Hepatocyte (in vitro differentiated cells): ENCODE measurements around the gene SH3GL3. TPM values are rescaled to one million over a fixed set of nuclear protein-coding genes. Genes with fewer than 3 reads are reported as not detected.
A peak's percentile ranks its signal among the peaks of the same experiment; 100 is the strongest.

ENCODE experiments used
- DNase-seq: peaks from one replicate; pipeline ENCODE4 v3.0.0-alpha.2; 2016; ENCODE audit warnings: low spot score
- H2AFZ ChIP-seq: fragments of 200-600 bp; sonication (generic); 2 replicates; pipeline ENCODE4 v1.6.0; 2016; ENCODE audit warnings: antibody characterized with exemption, mild to moderate bottlenecking
- H3K27ac ChIP-seq: fragments of 200-600 bp; sonication (generic); 2 replicates; pipeline ENCODE4 v1.5.1; 2016; ENCODE audit warnings: mild to moderate bottlenecking
- H3K27me3 ChIP-seq: fragments of 200-600 bp; sonication (generic); 2 replicates; pipeline ENCODE4 v1.6.1; 2016
- H3K36me3 ChIP-seq: fragments of 200-600 bp; sonication (generic); replicated peaks from 2 replicates; pipeline ENCODE4 v1.5.1; 2016; ENCODE audit warnings: low read depth; ENCODE audit not compliant: insufficient read depth
- H3K4me1 ChIP-seq: fragments of 200-600 bp; sonication (generic); 2 replicates; pipeline ENCODE4 v1.5.1; 2016; ENCODE audit warnings: mild to moderate bottlenecking, moderate library complexity; ENCODE audit not compliant: insufficient read depth
- H3K4me2 ChIP-seq: fragments of 200-600 bp; sonication (generic); 2 replicates; pipeline ENCODE4 v1.6.0; 2016
- H3K4me3 ChIP-seq: fragments of 200-600 bp; sonication (generic); 2 replicates; pipeline ENCODE4 v1.5.1; 2016; ENCODE audit warnings: mild to moderate bottlenecking
- H3K79me2 ChIP-seq: fragments of 200-600 bp; sonication (generic); 2 replicates; pipeline ENCODE4 v1.6.0; 2017; ENCODE audit warnings: mild to moderate bottlenecking
- H3K9me2 ChIP-seq: fragments of 200-600 bp; sonication (generic); replicated peaks from 2 replicates; pipeline ENCODE4 v1.6.0; 2017; ENCODE audit warnings: mild to moderate bottlenecking; ENCODE audit not compliant: insufficient read depth
- H3K9me3 ChIP-seq: fragments of 200-600 bp; sonication (generic); 2 replicates; pipeline ENCODE4 v1.5.1; 2016; ENCODE audit warnings: low read depth, mild to moderate bottlenecking
- H4K20me1 ChIP-seq: fragments of 200-600 bp; sonication (generic); 2 replicates; pipeline ENCODE4 v1.6.0; 2016; ENCODE audit warnings: mild to moderate bottlenecking; ENCODE audit not compliant: insufficient read depth, poor library complexity, severe bottlenecking
- EZH2 ChIP-seq: fragments of 200-600 bp; sonication (generic); IDR thresholded peaks from 2 replicates; pipeline ENCODE4 v1.6.1; 2016; ENCODE audit warnings: antibody characterized with exemption, mild to moderate bottlenecking, borderline replicate concordance
- EZH2phosphoT487 ChIP-seq: fragments of 200-600 bp; sonication (generic); IDR thresholded peaks from one replicate; pipeline ENCODE4 v1.6.1; 2018; ENCODE audit warnings: antibody characterized with exemption, mild to moderate bottlenecking, low read depth, moderate library complexity; ENCODE audit not compliant: unreplicated experiment, severe bottlenecking
- WGBS: methylation state at CpG from one replicate; pipeline ENCODE4 v1.1.6; 2016; ENCODE audit warnings: low lambda C conversion rate; ENCODE audit errors: missing lambda C conversion rate; 5-methylcytosine and 5-hydroxymethylcytosine counted together
- polyA plus RNA-seq: library from polyadenylated mRNA; unstranded; fragments of >200 nt; fragmentation: Nextera tagmentation; extraction: Ambion mirVana; gene quantifications from 2 replicates; pipeline ENCODE4 v1.2.1, GENCODE V29; 2016
- total RNA-seq: library from RNA; depleted of rRNA; stranded (reverse); fragments of >200 nt; gene quantifications from 2 replicates; pipeline ENCODE4 v1.2.3, GENCODE V29; 2014
- TF ChIP-seq, protein P1 (sequence below): fragments of 200-600 bp; sonication (generic); IDR thresholded peaks from 2 replicates; pipeline ENCODE4 v1.5.1; 2016; ENCODE audit warnings: antibody characterized with exemption, mild to moderate bottlenecking; ENCODE audit not compliant: poor library complexity

SH3GL3 gene
- total and polyA plus RNA-seq, 2 experiments from 2014 or later, result 11.1 to 13.9 TPM

DNA sequence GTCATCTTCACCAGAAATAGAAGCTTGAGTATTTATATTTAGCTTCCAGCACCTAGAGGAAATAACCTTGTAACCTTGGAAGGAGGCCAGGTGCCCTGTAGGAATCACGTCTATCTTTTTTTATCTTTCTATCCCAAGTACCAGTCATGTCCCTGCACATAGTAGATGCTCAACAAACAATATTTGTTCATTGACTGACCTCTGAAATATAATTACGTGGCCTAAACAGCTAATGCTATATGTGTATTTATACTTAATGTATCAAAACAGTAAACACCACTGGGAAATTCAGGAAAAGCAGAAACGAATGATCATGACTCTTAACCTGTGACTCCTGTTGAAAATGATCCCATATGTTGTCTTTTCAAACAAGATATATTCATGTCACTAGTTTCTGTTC lies 108.9 kb downstream of the SH3GL3 start:
- 73% methylated on average over 3 of the region's 3 CpGs for WGBS
- no peaks in the 10 kb centered on the region for H3K4me1 ChIP-seq
- H4K20me1 ChIP-seq, result no peaks in the 10 kb centered on the region
- no peak overlapping the region for H3K4me3 ChIP-seq
- no peak overlapping the region for H3K4me2 ChIP-seq
- no peaks in the 10 kb centered on the region for H3K27me3 ChIP-seq
- H3K9me3 ChIP-seq, result no peaks in the 10 kb centered on the region
- no peaks in the 10 kb centered on the region for H3K36me3 ChIP-seq
- no peak for DNase-seq
- H3K79me2 ChIP-seq, result no peaks in the 10 kb centered on the region
- no peaks in the 10 kb centered on the region for H3K9me2 ChIP-seq
- H3K27ac ChIP-seq, result no peak overlapping the region
- no peak overlapping the region for H2AFZ ChIP-seq
- TF ChIP-seq EZH2 (no peak), EZH2phosphoT487 (no peak)

DNA sequence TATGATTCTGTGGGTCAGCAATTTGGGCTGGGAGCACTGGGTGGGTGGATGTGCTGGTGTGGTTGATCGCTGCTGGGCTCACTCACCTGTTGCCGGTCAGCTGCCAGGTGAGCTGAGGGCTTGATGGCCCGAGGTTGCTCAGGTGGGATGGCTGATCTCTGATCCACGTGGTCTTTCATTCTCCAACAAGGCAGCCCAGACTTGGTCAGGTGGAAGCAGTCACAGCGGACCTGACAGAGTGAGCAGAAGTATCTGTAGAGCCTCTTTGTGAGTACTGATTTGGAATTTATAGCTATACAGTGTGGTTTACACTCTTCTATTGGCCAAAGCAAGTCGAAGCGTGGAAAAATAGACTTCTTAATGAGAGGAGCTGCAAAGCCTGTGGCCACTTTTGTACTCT lies 109.6 kb downstream of the SH3GL3 start:
- TF ChIP-seq, protein P1, sequence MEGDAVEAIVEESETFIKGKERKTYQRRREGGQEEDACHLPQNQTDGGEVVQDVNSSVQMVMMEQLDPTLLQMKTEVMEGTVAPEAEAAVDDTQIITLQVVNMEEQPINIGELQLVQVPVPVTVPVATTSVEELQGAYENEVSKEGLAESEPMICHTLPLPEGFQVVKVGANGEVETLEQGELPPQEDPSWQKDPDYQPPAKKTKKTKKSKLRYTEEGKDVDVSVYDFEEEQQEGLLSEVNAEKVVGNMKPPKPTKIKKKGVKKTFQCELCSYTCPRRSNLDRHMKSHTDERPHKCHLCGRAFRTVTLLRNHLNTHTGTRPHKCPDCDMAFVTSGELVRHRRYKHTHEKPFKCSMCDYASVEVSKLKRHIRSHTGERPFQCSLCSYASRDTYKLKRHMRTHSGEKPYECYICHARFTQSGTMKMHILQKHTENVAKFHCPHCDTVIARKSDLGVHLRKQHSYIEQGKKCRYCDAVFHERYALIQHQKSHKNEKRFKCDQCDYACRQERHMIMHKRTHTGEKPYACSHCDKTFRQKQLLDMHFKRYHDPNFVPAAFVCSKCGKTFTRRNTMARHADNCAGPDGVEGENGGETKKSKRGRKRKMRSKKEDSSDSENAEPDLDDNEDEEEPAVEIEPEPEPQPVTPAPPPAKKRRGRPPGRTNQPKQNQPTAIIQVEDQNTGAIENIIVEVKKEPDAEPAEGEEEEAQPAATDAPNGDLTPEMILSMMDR, result no peak
- no peak for TF ChIP-seq EZH2phosphoT487
- TF ChIP-seq EZH2, result no peak
- Histone ChIP-seq H3K36me3 (no peaks in the 10 kb centered on the region), H2AFZ (no peak overlapping the region), H3K9me2 (no peaks in the 10 kb centered on the region), H3K27ac (no peak overlapping the region), H3K4me3 (no peak overlapping the region), H3K27me3 (no peaks in the 10 kb centered on the region), H3K4me2 (no peak overlapping the region), H3K79me2 (no peaks in the 10 kb centered on the region), H4K20me1 (no peaks in the 10 kb centered on the region), H3K4me1 (no peaks in the 10 kb centered on the region), H3K9me3 (no peaks in the 10 kb centered on the region)
- WGBS, result 89% methylated on average over 7 of the region's 7 CpGs
- no peak for DNase-seq

DNA sequence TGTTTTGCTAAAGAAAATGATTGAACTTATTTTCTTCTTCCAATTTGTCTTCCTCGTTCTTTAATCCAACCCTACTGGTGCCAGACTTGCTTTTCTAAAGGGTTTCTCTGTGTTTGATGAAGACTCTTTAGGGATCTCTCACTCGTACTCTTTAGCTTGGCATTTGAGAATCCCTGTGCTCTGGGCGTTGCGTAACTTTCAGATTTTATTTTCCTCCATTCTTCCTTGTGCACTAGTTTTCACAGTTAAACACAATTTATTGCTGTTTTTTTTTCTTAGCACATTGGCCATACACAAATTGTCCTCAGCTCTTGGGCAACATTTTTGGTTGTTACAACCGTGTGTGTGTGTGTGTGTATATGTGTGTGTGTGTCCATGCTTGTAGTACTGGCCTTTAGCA lies 111.0 kb downstream of the SH3GL3 start:
- no peaks in the 10 kb centered on the region for H4K20me1 ChIP-seq
- H3K27me3 ChIP-seq, result no peaks in the 10 kb centered on the region

DNA sequence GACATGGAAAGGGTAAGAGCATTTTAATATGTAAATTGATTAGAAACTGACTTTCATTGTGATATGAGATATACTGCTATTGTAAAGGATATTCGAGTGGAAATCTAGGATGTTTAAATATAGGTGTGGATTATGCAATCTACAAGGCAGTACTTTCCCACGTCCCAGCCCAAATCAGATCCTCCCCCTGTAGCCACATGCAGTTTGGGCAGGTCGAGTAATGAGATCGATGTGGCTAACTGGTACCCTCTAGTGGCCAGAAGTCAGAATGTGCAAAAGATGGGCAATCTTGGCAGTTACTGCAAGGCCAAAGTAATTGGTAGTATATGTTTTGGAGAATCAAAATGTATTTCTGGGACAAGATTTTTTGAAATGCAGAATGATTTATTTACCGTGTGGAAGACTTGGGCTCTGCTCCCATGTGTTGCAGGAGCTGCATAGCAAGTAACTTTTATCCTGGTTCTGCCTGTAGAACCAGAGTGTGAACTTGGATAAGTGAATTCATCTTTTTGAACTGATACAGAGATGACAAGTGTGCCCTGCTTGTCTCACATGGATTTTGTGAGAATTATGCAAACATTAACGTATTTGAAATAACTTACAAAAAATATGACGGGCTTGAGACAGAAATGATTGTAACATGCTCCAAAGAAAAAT lies 112.3 kb downstream of the SH3GL3 start:
- H4K20me1 ChIP-seq, result no peaks in the 10 kb centered on the region
- DNase-seq, result peak; percentile 72

More for the DNA sequence above, 111.0 kb downstream of the SH3GL3 start:
- H3K36me3 ChIP-seq, result no peaks in the 10 kb centered on the region
- TF ChIP-seq EZH2, result no peak
- TF ChIP-seq EZH2phosphoT487, result no peak
- TF ChIP-seq, protein P1, result no peak
- H3K9me3 ChIP-seq, result no peaks in the 10 kb centered on the region
- DNase-seq, result no peak
- H3K79me2 ChIP-seq, result no peaks in the 10 kb centered on the region
- 83% methylated on average over 5 of the region's 5 CpGs for WGBS
- no peaks in the 10 kb centered on the region for H3K4me1 ChIP-seq
- H3K4me2 ChIP-seq, result no peak overlapping the region
- H3K4me3 ChIP-seq, result no peak overlapping the region
- no peak overlapping the region for H2AFZ ChIP-seq
- no peaks in the 10 kb centered on the region for H3K9me2 ChIP-seq
- H3K27ac ChIP-seq, result no peak overlapping the region

More for the DNA sequence above, 112.3 kb downstream of the SH3GL3 start:
- H3K4me1 ChIP-seq, result no peaks in the 10 kb centered on the region
- H3K27me3 ChIP-seq, result no peaks in the 10 kb centered on the region
- no peaks in the 10 kb centered on the region for H3K9me2 ChIP-seq
- H3K4me3 ChIP-seq, result no peak overlapping the region
- 8% methylated on average over 7 of the region's 7 CpGs for WGBS
- H3K36me3 ChIP-seq, result no peaks in the 10 kb centered on the region
- no peak overlapping the region for H2AFZ ChIP-seq
- H3K9me3 ChIP-seq, result no peaks in the 10 kb centered on the region
- no peak overlapping the region for H3K4me2 ChIP-seq
- TF ChIP-seq EZH2phosphoT487 (no peak), EZH2 (no peak)
- TF ChIP-seq, protein P1, result peak; percentile 88
- H3K27ac ChIP-seq, result no peak overlapping the region
- no peaks in the 10 kb centered on the region for H3K79me2 ChIP-seq
